Measurements from ENCODE around the gene AGTPBP1.

GRCh38 chr9:85702191-85702590 is 39.6 kb downstream of the AGTPBP1 start:
- TF ChIP-seq, protein P1, sequence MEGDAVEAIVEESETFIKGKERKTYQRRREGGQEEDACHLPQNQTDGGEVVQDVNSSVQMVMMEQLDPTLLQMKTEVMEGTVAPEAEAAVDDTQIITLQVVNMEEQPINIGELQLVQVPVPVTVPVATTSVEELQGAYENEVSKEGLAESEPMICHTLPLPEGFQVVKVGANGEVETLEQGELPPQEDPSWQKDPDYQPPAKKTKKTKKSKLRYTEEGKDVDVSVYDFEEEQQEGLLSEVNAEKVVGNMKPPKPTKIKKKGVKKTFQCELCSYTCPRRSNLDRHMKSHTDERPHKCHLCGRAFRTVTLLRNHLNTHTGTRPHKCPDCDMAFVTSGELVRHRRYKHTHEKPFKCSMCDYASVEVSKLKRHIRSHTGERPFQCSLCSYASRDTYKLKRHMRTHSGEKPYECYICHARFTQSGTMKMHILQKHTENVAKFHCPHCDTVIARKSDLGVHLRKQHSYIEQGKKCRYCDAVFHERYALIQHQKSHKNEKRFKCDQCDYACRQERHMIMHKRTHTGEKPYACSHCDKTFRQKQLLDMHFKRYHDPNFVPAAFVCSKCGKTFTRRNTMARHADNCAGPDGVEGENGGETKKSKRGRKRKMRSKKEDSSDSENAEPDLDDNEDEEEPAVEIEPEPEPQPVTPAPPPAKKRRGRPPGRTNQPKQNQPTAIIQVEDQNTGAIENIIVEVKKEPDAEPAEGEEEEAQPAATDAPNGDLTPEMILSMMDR (IDR thresholded peaks at IDR 0.05; ENCODE audit: insufficient read depth, low read length): no peak
- no peak for TF ChIP-seq REST (IDR thresholded peaks at IDR 0.05; ENCODE audit: insufficient replicate concordance, low read depth)

Measured in HL-60 (cell line).